HG03039 (cell line): Measurements from ENCODE around the gene URM1.

Experiments used
- ATAC-seq: cut with Tn5 transposase; IDR thresholded peaks from one replicate; pipeline ENCODE4 v1.9.1; 2021; ENCODE audit warnings: mild to moderate bottlenecking, moderate library complexity; ENCODE audit not compliant: unreplicated experiment

The URM1 gene

DNA sequence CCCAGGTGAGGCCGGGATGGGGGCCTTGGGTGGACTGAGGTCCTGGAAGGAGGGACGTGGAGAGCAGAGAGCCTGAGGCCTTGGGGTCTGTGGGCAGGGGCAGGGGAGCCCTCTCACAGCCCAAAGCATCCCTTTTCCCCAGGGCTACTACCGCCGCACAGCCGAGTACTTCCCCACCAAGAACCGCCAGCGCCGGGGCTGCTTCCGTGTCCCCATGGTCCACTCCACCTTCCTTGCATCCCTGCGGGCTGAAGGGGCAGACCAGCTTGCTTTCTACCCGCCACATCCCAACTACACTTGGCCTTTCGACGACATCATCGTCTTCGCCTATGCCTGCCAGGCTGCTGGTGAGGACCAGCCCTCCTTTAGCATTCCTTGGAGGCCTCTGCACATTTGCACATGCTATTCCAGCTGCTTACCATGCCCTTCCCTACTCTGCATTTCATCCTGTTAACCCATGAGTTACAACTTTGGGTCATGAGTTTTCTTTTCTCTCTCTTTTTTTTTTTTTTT, 53.1 kb downstream of the URM1 start:
- ATAC-seq = no peak

DNA sequence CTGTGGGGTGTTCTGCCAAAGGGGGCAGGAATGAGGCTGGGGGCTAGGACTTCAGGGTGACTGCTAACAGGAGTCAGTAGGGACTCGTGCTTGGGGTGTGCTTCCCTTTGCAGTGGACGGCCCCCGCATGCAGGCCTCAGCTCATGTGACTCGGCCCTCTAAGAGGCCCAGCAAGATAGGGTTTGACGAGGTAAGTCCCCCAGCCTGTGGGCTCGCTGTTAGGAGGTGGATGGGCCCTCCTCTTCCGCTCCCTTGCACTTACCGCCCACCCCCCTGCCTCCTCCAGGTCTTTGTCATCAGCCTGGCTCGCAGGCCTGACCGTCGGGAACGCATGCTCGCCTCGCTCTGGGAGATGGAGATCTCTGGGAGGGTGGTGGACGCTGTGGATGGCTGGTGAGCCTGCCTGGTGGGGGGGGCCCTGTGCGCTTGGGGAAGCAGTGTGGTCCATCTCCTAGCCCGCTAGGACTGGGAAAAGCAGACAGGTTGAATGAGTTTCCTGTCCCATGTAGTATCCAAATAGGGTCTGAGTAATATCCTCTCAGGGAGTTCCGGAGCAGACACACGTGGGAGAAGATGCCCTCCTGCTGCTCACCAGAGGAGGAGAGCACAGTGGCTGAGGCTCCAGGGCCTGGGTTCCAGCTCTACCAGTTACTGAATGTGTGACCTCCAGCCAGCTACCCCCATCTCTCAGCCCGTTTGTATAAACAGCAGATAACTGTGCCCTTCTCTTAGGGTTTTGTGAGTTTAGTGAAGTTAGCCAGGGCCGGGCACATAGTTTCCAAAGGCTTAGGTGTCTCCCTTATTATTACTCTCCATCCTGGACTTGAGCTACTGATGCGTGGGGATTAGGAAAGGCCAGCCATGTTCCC, 57.7 kb downstream of the URM1 start:
- ATAC-seq = no peak

DNA sequence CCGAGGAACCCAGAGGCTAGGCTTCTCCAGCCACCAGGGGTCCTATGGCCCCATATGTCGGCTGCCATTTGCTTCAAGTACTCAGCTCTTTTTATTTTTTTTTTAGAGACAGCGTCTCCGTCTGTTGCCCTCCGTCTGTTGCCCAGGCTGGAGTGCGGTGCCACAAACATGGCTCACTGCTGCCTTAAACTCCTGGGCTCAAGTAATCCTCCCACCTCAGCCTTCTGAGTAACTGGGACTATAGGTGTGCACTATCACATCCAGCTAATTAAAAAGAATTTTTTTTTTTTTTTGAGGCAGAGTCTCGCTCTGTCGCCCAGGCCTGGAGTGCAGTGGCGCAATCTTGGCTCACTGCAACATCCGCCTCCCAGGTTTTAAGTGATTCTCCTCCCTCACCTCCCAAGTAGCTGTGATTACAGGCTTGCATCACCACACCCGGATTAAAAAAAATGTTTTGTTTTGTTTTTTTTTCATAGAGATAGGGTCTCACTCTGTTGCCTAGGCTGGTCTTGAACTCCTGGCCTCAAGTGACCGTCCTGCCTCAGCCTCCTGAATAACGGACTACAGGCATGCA, 58.4 kb downstream of the URM1 start:
- no peak for ATAC-seq

DNA sequence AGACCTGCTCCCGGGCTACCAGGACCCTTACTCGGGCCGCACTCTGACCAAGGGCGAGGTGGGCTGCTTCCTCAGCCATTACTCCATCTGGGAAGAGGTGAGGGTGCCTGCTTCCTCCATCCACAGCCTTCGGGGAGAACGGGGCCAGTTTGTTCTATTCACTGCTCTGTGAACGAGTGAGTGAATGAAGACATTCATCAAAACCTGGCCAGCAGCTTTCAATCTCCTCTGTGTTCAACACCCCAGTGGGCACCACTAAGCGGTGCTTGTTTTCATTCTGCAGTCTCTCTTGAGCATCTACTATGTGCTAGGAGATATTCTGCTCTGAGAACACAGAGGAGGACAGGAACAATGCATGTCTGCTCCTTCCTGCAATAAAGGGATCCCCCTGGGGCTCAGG, 60.0 kb downstream of the URM1 start:
- ATAC-seq = no peak

DNA sequence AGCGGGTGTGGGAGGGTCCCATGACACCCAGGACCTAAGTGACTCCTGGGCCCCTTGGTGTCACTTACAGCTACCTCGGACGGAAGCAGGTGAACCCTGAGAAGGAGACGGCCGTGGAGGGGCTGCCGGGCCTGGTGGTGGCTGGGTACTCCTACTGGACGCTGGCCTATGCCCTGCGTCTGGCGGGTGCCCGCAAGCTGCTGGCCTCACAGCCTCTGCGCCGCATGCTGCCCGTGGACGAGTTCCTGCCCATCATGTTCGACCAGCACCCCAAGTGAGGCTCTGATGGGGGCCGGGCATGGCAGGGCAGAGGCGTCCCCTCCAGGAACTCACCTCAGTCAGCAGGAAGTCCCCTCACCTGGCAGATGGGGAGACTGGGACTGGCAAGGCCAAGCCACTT, 63.2 kb downstream of the URM1 start:
- ATAC-seq = no peak

DNA sequence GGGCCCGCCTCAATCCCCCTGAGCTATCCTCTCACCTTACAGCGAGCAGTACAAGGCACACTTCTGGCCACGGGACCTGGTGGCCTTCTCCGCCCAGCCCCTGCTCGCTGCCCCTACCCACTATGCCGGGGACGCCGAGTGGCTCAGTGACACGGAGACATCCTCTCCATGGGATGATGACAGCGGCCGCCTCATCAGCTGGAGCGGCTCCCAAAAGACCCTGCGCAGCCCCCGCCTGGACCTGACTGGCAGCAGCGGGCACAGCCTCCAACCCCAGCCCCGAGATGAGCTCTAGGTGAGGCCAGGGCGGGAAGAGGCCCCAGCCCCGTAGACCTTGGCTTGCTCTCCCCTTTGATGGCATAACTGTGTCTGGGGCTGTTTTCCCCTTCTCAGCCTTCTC, 64.4 kb downstream of the URM1 start:
- ATAC-seq = no peak

DNA sequence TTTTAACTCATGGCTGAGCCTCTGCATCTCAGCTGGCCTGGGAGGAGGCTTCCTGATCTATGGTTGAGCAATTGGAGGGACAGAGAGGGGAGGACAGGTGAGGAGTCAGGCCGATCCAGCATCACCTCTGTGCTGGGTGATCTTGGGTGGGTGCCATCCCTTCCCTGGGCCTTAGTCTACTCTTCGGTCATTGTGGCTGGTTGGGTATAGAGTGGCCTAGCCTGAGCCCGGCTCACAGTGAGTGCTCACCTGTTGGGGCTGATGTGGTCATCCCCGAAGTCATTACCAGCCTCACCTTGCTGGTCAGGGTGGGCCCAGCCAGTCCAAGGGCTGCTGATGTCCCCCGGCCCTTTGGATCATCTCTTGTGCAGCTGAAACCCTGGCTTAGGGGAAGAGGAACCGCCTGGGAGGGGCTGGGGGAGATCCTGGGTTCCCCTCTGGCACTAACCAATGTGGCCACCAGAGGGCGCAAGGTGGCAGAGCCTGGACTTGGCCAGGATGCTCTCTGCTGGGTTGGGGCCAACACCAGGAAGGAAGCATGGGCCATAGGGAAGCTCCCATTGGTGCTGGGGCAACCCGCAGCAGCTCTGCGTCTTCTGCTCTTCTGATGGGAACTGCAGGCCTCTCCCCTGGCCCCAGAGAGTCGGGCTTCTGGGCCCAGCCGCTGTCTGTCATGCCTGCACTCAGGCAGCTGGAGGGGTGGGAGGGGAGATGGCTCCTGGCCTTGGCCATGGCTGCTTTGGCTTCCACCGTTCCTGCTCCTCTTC, 67.4 kb downstream of the URM1 start:
- no peak for ATAC-seq

DNA sequence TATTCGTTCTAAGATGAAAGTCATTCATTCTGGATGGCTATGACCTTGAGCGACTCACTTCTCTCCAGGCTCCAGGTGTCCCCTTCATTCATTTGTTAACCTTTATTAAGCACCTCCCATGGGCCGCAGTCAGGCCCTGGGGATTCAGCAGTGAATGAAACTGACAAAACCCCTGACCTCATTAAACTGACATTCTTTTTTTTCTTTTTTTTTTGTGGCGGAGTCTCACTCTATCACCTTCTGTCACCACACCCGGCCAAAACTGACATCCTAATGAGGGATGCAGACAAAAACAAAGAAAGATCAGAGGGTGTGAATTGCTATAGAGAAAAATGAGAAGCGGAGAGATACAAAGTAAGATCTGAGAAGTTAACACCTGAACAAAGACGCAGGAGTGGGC, 68.1 kb downstream of the URM1 start:
- ATAC-seq = no peak
